ENCODE data around the gene MAMLD1.

MAMLD1 gene

DNA sequence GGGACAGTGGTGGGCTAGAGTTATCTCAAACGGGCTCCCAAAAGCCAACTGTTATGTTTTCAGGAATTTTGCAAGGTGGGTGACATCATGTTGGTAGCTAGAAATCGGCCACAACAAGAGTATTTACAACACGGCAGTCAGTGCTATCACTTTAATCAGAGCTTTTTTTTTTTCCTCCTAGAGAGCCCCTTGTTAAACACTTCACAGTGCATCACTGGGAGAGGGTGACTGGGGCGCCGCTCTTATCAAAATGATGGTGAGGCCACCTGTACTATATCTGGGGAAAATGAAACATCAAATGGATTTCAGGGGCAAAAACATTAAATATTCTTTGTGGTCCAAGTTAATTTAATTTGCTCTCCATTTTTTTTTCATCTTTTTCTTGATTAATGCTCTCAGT, 44.9 kb downstream of the MAMLD1 start:
- Histone ChIP-seq H3K4me3 (ENCODE audit: low read depth, low read length) (no peak overlapping the region), H3K4me1 (ENCODE audit: control insufficient read depth, insufficient read depth, low read length) (no peaks in the 10 kb centered on the region), H3K36me3 (ENCODE audit: control insufficient read depth in 2 of 2, insufficient read depth in 1 of 2, low read length in 2 of 2) (no peaks in the 10 kb centered on the region), H3K9me3 (ENCODE audit: control insufficient read depth, insufficient read depth, low read depth, low read length) (no peaks in the 10 kb centered on the region), H3K27ac (ENCODE audit: extremely low read depth, low read depth, low read length) (no peak overlapping the region)
- POLR2A ChIA-PET: no interaction called here
- CTCF ChIA-PET: no interaction called here
- TF ChIP-seq GFI1B (tag by site-specific recombination; IDR thresholded peaks at IDR 0.05) (no peak), ZNF391 (tag by site-specific recombination; IDR thresholded peaks at IDR 0.05; ENCODE audit: borderline replicate concordance, low read depth) (no peak), ZBTB48 (tag by site-specific recombination; IDR thresholded peaks at IDR 0.05) (no peak), ZNF548 (tag by site-specific recombination; IDR thresholded peaks at IDR 0.05) (no peak), ZSCAN23 (tag by site-specific recombination; IDR thresholded peaks at IDR 0.05) (no peak), AEBP2 (tag by site-specific recombination; IDR thresholded peaks at IDR 0.05; ENCODE audit: borderline replicate concordance) (no peak), ZNF488 (tag by site-specific recombination; IDR thresholded peaks at IDR 0.05) (no peak), ZNF175 (tag by site-specific recombination; IDR thresholded peaks at IDR 0.05) (no peak), ZNF37A (tag by site-specific recombination; IDR thresholded peaks at IDR 0.05) (no peak), ZNF549 (tag by site-specific recombination; IDR thresholded peaks at IDR 0.05) (no peak), ZNF792 (tag by site-specific recombination; IDR thresholded peaks at IDR 0.05) (no peak), ZBTB20 (tag by site-specific recombination; IDR thresholded peaks at IDR 0.05) (no peak), ZNF394 (tag by site-specific recombination; IDR thresholded peaks at IDR 0.05; ENCODE audit: borderline replicate concordance) (no peak)
- TF ChIP-seq, protein P1, sequence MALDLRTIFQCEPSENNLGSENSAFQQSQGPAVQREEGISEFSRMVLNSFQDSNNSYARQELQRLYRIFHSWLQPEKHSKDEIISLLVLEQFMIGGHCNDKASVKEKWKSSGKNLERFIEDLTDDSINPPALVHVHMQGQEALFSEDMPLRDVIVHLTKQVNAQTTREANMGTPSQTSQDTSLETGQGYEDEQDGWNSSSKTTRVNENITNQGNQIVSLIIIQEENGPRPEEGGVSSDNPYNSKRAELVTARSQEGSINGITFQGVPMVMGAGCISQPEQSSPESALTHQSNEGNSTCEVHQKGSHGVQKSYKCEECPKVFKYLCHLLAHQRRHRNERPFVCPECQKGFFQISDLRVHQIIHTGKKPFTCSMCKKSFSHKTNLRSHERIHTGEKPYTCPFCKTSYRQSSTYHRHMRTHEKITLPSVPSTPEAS (tag by site-specific recombination; IDR thresholded peaks at IDR 0.05): no peak
- TF ChIP-seq, protein P2, sequence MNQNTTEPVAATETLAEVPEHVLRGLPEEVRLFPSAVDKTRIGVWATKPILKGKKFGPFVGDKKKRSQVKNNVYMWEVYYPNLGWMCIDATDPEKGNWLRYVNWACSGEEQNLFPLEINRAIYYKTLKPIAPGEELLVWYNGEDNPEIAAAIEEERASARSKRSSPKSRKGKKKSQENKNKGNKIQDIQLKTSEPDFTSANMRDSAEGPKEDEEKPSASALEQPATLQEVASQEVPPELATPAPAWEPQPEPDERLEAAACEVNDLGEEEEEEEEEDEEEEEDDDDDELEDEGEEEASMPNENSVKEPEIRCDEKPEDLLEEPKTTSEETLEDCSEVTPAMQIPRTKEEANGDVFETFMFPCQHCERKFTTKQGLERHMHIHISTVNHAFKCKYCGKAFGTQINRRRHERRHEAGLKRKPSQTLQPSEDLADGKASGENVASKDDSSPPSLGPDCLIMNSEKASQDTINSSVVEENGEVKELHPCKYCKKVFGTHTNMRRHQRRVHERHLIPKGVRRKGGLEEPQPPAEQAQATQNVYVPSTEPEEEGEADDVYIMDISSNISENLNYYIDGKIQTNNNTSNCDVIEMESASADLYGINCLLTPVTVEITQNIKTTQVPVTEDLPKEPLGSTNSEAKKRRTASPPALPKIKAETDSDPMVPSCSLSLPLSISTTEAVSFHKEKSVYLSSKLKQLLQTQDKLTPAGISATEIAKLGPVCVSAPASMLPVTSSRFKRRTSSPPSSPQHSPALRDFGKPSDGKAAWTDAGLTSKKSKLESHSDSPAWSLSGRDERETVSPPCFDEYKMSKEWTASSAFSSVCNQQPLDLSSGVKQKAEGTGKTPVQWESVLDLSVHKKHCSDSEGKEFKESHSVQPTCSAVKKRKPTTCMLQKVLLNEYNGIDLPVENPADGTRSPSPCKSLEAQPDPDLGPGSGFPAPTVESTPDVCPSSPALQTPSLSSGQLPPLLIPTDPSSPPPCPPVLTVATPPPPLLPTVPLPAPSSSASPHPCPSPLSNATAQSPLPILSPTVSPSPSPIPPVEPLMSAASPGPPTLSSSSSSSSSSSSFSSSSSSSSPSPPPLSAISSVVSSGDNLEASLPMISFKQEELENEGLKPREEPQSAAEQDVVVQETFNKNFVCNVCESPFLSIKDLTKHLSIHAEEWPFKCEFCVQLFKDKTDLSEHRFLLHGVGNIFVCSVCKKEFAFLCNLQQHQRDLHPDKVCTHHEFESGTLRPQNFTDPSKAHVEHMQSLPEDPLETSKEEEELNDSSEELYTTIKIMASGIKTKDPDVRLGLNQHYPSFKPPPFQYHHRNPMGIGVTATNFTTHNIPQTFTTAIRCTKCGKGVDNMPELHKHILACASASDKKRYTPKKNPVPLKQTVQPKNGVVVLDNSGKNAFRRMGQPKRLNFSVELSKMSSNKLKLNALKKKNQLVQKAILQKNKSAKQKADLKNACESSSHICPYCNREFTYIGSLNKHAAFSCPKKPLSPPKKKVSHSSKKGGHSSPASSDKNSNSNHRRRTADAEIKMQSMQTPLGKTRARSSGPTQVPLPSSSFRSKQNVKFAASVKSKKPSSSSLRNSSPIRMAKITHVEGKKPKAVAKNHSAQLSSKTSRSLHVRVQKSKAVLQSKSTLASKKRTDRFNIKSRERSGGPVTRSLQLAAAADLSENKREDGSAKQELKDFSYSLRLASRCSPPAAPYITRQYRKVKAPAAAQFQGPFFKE (tag by site-specific recombination; IDR thresholded peaks at IDR 0.05; ENCODE audit: borderline replicate concordance): no peak
- TF ChIP-seq, protein P3, sequence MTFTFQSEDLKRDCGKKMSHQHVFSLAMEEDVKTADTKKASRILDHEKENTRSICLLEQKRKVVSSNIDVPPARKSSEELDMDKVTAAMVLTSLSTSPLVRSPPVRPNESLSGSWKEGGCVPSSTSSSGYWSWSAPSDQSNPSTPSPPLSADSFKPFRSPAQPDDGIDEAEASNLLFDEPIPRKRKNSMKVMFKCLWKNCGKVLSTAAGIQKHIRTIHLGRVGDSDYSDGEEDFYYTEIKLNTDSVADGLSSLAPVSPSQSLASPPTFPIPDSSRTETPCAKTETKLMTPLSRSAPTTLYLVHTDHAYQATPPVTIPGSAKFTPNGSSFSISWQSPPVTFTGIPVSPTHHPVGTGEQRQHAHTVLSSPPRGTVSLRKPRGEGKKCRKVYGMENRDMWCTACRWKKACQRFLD (tag by site-specific recombination; IDR thresholded peaks at IDR 0.05): no peak

All from HEK293 (cell line).